ENCODE results near the gene SMS.

Gene SMS

DNA sequence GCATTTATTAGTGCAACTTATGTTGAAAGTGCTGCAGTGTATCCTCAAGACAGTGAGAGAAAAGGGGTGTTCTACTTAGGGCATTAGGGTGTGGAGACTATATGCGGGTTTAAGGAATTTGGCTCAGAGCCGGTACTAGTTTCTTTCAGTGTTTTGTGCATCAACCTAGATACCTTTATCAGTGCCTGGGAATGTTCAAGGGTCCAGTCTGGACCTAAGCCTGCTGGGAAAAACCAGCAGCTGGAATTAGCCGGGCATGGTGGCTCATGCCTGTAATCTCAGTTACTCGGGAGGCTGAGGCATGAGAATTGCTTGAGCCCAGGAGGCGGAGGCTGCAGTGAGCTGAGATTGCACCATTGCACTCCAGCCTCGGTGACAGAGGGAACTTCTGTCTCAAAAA is 99.0 kb downstream of the SMS start:
- DNase-seq (ENCODE audit: low spot score): no peak

DNA sequence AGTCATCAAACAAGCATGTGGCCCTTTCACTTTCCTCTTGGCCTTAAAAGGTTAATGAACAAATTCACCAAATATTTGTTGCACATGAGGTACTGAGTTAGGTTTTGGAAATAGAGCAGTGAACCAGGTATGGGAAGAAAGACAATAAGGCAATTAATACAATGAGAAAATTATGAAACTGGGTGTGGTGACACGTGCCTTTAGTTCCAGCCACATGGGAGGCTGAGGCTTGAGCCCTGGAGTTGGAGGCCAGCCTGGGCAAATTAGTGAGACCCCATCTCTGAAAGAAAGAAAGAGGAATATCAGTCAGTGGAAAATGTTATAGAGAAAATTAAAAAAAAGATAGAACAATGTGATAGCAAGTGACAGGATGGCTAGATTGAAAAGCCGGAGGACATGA is 99.7 kb downstream of the SMS start:
- DNase-seq (ENCODE audit: low spot score): no peak

DNA sequence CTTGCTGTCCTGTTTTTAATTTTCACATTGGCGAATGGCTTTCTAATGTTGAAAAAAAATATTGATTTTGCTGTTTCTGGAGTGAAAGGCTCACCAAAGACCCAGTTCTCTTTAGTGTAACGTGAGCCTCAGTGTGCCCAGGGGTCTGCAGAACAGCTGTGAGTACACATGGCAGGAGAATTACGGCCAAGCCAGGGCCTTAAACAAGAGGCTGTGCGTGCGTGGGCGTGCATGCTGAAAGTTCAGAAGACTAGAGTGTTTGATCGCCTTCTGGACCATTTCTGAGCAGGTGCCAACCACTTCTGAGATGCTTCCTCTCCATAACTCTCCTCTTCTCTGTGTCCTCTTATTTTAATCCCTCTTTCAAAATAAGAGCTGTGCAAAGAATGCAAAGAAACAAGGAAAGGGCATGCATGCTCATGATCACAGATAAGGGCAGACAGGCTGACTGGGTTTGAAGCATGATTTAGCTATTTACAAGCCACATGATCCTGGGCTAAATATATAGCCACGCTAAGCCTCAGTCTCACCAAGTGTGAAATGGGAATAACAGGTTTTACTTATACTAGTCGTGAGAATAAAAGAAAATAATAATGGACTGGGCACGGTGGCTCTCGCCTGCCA is 101.5 kb downstream of the SMS start:
- DNase-seq (ENCODE audit: low spot score): no peak

DNA sequence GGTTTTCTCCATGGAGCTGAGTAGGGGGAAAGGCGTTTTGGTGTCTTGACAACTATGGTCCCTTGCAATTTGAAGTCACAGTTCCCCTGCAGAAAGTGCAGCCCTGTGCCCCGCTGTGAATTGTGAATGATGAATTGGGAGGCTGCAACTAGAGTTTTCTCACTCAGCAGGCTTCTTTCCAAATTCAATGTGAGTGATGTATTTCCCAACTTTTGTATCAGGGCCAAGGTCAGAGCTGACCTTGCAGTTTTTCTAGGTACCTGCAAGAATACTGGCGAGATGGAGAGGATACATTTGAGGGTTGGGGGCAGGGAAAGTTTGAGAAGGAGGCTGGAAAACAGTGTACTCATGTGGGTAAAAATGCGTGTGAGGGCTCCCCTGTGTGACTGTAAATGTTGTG is 103.4 kb downstream of the SMS start:
- no peak for DNase-seq (ENCODE audit: low spot score)
